GM18498 (cell line): Measurements from ENCODE around the gene FAM131A.

Source experiments
- ATAC-seq: cut with Tn5 transposase; IDR thresholded peaks from one replicate; pipeline ENCODE4 v1.9.1; 2021; ENCODE audit warnings: mild to moderate bottlenecking, moderate library complexity; ENCODE audit not compliant: unreplicated experiment

FAM131A gene

DNA sequence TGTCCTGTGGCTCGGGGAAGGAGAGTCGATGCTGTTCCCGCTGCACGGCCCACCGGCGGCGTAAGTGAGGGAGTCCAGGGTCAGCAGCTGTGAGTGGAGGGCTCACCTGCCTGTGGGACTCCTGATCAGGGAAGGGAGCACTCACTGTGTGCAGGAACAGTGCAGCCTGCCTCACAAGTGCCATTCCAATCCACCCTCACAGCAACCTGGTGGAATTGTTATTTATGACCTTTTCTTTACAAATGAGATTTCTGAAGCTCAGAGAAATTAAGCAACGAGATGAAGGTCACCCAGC is 51.5 kb downstream of the FAM131A start:
- ATAC-seq: no peak

DNA sequence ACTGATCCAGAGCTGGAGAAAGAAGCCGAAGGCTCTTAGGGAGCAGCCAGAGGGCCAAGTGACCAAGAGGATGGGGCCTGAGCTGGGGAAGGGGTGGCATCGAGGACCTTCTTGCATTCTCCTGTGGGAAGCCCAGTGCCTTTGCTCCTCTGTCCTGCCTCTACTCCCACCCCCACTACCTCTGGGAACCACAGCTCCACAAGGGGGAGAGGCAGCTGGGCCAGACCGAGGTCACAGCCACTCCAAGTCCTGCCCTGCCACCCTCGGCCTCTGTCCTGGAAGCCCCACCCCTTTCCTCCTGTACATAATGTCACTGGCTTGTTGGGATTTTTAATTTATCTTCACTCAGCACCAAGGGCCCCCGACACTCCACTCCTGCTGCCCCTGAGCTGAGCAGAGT is 52.0 kb downstream of the FAM131A start:
- no peak for ATAC-seq

DNA sequence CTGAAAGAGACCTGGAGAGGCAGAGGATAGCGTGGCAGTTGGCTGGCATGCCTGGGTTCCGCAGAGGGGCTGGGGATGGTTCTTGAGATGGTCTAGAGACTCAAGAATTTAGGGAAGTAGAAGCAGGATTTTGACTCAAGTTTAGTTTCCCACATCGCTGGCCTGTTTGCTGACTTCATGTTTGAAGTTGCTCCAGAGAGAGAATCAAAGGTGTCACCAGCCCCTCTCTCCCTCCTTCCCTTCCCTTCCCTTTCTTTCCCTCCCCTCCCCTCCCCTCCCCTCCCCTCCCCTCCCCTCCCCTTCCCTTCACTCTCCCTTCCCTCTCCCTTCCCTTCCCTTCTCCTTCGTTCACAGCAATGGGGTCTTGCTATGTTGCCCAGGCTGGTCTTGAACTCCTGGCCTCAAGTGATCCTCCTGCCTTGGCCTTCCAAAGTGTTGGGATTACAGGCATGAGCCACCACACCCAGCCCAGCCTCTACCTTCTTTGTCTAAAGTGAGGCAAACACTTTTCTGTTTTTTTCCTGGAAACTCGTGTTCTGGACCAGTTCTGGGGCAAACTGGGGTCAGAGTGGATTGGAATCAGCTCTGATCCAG is 52.6 kb downstream of the FAM131A start:
- no peak for ATAC-seq

DNA sequence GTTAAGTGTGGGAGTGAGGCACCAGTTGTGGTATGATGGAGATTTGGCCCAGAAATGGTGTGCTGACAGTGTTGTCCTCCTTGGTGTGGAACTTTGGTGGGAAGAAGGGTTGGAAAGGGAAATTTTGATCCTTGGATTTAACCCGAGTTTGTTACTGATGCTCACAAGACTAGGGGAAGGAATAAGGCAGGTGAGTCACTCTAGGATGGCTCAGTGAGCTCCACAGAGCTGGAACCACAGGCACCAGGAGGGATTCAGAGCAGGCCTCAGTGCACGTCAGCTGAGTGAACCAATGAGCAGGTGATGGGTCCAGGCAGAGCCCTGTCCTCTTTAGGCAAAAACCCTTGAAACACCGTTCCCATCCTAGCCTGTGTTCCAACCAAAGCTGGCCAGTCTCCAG is 53.9 kb downstream of the FAM131A start:
- ATAC-seq: no peak

DNA sequence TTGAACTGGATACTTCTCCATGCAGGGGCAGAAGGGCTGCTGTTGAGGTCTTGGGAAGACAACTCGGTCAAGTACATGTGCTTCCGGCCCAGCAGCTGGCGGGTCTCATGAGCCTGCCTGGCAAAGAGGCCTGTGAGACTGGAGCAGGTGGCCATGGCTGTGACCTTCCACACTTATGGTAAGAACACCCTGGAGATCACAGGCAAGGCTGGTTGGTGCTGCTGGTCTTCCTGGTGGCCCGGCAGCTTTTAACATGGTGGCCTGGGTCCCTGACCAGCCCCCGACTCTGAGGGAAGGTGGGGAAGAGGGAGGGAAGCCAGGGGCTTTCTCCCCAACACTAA is 57.9 kb downstream of the FAM131A start:
- ATAC-seq: no peak
